T-helper 22 cell (primary cell): ENCODE data around the gene NKTR.

ENCODE experiments used
- DNase-seq: peaks from one replicate; pipeline ENCODE4 v3.0.0-alpha.2; 2020; ENCODE audit warnings: low read depth

NKTR gene

DNA sequence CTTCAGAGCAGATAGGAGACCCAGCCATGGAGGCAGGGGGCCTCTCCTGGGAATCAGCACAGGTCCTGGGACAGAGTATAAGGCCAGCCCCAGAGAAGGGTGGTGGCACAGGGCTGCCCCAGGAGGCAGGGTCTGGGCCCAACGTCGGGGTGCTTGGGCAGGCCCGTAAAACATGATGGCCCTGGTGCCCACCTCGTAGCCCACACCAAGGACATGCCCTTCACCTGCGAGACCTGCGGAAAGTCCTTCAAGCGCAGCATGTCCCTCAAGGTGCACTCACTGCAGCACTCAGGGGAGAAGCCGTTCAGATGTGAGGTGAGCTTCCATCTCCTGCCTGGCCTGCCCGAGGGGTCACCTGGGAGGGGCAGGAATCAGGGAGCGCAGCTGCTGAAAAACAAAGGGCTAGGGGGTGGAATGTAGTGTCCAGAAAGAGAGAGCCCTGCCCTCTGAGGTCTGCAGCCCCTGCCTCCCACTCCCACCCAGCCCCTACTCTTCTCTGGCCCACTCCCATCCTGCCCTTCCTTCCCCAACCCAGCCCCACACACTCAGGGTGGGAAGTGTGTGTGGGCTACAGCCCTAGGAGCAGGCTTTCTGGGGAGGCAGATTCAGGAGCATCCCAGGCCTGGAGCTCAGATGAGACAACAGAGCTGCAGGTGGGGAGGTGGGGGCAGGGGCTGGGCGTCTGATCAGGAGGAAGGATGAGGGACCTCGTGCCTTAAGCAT is 62.5 kb downstream of the NKTR start:
- no peak for DNase-seq

DNA sequence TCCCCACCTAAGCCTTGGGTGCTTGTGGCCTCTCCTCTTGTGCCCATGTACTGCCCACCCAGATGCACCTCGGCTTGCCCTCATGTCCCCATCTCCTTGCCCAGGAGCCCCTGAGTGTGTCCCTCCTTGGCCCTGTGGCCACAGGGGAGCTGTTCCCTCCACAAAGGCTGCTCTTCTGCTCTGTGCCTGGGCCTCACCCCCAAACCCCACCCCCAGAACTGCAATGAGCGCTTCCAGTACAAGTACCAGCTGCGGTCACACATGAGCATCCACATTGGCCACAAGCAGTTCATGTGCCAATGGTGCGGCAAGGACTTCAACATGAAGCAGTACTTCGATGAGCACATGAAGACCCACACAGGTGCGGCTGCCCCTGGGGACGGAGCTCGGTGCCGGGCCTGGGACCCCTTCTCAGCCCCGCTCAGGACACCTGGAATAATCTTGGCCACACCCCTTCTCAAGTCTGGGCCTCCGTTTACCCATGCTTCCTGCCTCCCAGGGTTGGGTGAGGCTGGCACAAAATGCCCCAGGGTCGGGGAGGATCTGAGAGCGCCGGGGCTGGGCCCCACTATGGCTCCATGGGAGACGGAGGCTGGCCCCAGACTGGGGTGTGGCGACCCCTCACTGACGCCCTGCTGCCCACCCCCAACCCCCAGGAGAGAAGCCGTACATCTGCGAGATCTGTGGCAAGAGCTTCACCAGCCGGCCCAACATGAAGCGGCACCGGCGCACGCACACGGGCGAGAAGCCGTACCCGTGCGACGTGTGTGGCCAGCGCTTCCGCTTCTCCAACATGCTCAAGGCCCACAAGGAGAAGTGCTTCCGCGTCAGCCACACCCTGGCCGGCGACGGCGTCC is 63.3 kb downstream of the NKTR start:
- no peak for DNase-seq

DNA sequence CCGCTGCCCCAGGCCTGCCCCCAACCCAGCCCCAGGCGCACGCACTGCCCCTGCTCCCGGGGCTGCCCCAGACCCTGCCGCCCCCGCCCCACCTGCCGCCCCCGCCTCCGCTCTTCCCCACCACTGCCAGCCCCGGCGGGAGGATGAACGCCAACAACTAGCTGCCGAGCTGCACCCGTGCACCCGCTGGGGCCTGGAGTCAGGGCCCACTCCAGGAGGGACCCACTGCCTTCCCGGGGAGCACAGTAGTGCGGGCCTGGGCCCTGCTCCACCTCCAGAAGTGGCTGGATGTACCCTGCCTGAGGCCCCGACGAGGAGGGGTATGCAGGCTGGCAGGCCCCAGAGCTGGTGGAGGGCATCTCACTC is 63.9 kb downstream of the NKTR start:
- DNase-seq: no peak

DNA sequence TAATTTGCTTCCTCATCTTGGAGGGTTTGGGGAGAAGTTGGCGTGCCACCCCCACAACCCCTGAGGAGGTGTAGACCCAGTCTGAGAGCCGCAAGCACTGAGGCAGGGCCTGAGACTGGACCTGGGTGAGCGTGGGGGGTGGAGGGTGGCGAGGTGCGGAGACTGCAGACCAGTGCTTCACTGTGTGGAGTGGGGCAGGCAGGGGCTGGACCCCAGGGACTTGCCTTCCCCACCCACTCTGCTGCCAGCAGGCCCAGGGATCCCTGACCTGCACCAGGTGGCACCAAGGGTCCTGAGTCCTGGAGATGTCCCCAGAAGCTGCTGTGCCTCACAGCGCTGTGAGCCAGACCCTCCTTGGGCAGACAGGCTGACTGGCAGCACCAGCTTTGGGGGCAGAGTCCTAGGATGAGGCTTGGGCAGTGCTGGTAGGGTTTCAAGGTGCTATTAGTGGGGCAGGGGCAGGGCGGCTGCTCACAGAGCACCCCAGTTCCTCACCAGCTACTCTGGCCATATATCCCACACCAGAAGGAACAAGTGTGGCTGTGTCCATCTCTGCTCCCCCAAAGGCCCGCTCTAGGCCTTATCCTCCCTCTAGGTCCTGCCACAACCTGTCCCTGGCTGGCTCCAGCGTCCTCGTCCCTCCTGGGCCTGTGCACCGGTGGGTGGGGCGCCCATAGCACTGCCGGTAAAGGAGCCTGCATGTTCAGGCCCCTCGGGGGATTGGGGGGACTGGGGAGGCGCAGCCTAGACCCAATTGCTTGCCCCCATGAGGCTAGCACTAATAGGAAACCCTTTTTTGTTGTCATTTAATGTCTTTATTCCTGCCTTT is 64.8 kb downstream of the NKTR start:
- no peak for DNase-seq

DNA sequence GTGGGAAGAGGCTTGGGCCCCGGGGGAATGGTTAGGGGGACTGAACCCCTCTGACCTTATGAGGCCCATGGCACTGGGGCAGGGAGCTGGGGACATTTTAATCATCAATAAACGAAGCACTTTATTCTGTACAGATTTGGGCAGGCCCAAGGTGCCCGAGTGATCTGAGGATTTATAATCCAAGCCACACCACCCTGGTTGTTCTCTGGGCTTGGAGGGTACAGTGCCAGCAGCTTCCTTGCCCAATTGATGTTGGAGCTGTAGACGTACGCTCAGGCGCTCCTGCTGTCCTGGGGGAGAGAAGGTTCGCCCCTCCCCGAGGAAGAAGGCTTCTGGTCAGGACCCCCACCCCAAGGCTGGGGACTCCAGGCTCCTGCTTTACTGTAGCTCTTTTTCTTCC is 65.5 kb downstream of the NKTR start:
- DNase-seq: no peak

DNA sequence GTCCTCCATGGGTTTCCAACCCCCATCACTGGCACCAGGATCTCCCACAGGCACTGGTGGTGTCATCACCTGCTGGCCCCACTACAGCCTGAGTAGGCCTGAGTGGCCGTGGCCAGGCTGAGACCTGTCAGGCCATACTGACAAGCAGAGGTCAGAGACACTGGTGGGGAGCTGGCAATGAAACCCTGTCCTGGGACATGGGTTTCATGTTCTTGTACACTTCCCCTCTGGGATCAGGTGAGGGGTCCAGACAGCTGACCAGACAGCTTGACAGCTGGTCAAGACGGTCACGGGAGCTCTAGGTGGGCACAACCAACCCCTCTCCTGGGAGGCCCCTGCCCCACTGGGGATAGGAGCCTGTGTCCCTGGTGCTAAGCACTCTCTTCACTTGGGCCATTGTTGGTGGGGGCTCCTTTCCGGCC is 66.1 kb downstream of the NKTR start:
- DNase-seq: no peak

DNA sequence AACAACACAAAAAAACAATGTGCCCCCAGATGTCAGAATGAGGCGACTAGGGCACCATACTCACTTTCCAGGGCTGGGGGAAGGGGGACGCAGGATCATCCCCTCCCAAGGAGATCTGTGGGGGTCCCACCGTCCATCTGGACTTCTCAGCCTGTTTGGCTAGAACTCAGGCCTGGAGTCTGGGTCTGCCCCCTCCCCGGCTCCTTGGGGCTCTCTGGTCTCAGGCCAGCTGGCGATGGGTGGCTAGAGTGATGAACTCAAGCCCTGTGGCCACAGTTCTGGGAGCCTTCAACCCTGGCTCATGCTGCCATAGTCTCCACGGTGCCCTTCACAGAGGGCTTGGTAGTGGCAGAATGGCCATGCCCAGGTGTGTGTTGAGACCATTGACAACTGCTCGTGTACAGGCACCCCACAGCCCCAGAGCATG is 66.6 kb downstream of the NKTR start:
- DNase-seq: no peak

DNA sequence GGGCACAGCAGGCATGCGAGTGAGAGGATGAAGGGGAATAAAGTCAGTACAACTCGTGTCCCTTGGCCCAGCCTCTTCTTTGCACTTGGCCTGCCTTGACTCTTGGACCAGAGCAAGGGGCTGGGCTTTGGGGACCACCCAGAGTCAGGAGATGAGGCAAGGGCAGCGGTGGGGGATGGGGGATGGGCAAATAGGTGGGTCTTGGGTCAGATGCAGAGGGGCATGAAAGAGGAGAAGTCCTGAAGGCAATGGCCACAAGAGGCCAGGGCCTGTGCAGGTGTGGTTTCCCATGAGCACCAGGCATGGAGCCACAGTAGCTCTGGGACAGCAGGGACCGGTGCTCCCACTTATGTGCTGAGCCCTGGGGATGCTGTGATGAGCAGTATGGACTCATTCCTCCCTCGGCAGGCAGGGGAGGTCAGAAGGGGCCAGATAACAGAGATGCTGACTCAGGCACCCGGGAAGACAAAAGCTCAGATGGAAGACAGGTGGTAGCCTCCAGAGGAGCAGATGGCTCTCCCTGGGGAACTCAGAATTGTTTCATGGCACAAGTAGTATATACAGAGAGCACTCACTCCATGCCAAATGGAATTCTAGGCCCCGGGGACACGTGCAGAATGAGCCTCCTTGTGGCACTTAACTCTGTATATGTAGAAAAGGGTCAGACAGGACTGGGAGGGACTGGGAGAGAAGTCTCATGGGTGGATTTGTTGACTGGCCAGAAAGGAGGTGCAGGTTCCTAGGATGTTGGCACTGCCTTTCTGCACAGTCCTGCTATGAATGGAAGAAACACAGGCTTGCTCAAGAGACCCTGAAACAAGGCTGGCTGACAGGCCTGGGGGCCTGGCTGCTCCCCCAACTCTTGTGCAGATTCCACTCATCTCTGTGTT is 67.3 kb downstream of the NKTR start:
- no peak for DNase-seq

DNA sequence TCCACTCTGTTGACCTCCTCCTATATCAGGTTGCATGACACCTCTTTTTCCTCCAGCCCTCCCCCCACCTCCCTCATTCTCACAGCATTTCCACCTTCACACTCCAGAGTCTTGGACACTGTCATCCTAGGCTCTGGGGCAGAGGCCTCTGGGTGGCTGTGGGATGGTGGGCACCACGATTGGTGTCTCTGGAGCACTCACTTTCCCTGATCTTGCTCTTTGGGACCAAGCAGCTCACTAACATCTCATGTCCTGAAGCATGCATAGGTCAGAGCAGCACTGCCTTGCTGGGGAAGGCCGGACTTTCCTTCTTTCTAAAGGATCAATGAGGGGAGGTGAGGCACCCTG is 67.9 kb downstream of the NKTR start:
- no peak for DNase-seq

DNA sequence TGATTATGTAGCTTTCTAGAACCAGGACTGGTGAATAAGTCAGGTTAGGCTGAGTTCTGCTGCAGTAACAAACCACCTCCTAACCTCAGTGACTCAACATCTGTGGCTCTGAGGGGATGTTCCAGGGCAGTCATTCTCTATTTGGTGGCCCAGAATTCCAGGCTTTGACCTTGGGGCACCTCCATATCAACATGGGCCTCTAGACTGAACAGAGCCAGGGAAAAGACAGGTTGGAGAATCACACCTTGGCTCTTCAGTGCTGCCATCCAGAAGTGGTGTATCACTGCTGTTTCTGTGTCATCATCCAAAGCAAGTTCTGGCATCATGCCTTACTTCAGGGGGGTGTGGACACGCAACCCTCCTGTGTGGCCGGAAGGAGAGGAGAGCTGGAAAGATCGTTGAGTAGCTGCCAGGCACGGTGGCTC is 68.3 kb downstream of the NKTR start:
- no peak for DNase-seq

DNA sequence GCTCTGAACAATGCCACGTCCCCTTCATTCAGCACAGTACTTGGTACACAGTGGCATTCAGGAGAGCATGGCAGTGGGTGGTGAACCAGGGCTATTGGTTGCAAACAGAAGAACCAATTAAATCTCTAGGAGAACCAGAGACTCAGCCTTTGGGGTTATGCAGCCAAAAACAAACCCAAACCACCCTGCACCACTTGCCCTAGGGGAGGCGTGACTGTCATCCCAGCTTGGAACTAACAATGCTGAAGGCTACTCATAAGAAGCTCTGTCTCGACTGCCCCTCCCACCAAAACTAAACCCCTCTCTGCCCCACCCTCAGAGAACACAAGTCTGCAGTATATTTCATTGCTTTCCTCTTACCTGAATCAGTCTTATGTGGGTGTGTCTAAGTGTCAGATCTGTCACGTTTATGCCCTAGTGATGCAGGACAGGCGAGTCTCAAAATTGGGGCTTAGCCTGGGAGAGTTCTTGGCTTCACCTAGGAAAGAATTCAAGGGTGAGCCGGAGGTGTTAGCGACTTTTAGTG is 69.6 kb downstream of the NKTR start:
- no peak for DNase-seq

DNA sequence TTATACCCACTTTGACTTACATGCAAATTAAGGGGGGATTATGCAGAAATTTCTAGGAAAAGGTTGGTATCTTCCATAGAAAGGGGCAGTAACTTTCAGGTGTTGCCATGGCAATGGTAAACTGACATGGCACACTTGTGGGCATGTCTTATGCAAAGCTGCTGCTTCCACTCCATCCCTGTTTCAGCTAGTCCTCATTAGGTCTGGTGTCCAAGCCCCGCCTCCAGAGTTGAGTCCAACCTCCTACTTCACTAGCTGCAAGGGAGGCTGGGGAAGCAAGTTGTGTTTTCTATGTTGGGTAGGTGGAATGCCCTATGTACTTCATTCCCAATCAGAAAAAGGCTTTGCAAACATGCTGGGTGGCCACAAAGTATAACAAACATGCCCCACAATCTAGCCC is 70.2 kb downstream of the NKTR start:
- DNase-seq: no peak

DNA sequence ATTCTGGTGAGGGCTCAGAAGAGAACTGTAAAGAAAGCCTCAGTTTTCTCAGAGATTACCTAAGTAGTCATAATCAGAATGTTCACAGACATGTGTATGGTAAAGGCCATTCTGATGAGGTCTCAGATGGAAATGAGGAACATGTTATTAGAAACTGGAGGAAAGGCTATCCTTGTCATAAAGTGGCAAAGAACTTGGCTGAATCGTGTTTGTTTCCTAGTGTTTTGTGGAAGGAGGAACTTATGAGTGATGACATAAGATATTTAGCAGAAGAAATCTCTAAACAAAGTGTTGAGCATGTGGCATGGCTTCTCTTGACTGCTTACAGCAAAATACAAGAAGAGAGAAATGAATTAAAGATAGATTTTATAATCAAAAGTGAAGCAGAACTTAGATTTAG is 72.0 kb downstream of the NKTR start:
- no peak for DNase-seq

DNA sequence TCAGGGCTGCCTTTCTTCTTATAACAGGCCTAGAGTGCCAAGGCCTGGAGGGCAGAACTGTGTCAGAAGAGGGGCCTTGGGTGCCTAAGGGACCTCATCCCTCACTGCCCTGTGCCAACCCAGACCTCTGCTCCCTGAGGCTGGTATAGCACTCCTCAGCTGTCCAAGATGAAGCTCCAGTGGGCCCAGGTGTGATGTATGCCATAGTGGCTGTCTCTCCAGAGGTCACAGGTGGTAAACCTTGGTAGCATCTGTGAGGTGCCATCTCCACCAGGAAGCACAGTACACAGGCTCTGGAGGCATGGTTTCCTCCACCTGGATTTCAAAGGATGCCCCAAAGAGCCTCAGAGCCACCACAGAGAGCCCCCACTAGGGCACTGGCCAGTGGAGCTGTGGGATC is 72.6 kb downstream of the NKTR start:
- no peak for DNase-seq

DNA sequence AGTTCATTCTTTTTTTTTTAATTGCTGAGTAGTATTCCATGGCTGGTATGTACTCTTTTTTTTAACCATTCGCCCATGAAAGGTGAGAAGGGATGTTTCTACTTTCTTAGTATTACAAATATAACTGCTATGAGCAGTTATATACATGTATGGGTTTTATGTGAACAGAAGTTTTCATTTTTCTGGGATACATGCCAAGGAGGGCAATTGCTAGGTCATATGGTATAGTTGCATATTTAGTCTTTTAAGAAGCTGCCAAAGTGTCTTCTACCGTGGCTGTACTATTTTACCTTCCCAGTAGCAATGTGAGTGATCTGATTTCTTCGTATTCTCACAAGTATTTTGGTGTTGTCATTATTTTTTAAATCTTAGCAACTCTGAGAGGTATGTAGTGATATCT is 73.7 kb downstream of the NKTR start:
- no peak for DNase-seq

DNA sequence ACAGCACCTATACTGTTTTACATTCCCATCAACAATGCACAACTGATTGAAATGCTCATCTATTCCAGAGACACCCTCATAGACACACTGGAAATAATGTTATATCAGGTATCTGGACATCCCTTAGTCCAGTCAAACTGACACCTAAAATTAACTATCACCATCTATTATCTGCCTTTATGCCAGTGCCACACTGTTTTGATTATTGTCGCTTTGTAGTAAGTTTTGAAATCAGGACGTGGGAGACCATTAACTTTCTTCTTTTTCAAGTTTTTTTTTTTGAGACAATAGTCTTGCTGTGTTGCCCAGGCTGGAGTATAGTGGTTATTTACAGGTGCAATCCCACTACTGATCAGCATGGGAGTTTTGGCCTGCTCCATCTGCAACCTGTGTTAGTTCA is 75.4 kb downstream of the NKTR start:
- DNase-seq: no peak

DNA sequence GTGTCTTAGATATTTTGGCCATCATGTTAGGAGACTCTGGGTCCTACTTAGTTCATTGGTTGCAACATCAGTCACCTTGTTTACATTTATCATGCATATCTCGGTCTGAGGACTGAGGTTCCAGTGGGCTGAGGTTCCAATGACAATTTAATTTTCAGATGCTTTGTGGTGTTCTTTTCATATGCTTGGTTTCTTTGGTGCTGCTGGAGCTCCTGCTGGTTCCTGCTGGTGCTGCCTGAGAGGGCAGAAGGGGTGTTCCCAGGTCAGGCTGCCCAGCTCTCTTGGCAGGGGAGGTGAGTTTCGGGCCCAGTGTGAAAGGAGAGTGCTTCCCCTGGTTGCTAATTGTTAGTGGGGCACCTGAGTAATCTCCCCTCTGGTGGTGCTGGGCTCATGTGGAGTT is 78.0 kb downstream of the NKTR start:
- DNase-seq: no peak

DNA sequence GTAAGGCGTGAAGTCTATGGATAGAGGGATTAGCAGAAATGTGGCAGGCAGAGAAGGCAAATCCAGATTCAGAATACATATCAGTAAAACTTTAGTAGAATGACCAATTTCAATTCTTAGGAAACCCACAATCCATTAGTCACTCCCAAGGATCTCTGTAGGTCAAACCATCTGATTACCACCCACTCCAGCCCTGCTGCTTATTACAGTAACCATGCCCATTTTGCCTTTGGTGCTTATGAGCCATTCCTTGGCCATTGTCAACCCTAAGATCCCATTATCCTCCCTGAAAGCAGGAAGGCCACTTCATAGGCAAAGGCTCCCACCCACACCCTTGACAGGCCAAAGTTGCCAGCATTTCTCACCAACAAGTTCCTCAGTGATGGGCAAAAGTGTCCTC is 79.8 kb downstream of the NKTR start:
- DNase-seq: no peak

DNA sequence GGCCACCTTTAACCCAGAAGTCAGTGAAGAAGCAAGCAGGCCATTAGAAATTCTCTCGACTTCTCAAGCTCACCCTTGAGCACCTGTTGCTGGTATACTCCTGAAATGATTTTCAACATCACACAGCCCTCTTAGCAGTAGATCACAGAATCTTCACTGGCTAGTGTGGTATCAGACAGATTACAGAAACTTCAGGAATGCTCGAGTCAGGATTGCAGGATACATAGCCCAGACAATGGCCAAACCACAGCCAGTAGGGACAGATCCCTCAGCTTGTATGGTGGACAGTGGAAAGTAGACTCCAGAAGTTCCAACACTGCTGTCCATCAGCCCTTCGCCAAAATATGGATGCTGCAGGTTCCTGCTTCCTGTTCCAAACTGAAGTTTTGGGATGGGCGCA is 80.3 kb downstream of the NKTR start:
- DNase-seq: no peak

DNA sequence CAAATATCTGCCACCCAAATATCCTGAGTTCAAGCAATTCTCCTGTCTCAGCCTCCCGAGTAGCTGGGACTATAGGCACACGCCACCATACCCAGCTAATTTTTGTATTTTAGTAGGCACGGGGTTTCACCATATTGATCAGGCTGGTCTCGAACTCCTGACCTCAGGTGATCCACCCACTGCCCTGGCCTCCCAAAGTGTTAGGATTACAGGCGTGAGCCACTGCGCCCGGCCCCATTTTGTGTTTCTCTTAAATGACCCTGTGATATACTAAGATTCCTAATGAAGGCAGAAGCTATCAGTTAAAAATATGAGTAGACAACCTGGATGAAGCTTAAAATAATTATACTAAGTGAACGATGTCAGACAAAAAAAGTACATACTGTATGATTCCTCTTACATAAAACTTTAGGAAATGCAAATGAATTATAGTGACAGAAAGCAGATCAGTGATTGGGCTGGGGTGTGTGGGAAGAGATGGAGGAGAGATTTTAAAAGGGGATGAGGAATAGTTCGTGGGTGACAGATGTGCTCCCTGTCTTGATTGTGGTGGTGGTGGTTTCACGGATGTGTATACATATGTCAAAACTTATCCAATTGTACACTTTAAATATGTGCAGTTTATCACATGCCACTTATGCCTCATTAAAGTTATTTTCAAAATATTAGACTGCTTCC is 81.0 kb downstream of the NKTR start:
- DNase-seq: no peak
